GM20431 (cell line): Measurements from ENCODE around the gene CALHM5.

ENCODE experiments used
- in situ Hi-C: fragments of 300-500 bp; cut with MseI, MboI; formaldehyde crosslinking; loops from one replicate; pipeline ENCODE4 v1.15.0; 2020; ENCODE audit warnings: low sequenced_read_pairs; ENCODE audit not compliant: unreplicated experiment

CALHM5 gene

GRCh38 chr6:116543149-116543548 lies 31.7 kb downstream of the CALHM5 start:
- in situ Hi-C loops, result no loop called here

DNA sequence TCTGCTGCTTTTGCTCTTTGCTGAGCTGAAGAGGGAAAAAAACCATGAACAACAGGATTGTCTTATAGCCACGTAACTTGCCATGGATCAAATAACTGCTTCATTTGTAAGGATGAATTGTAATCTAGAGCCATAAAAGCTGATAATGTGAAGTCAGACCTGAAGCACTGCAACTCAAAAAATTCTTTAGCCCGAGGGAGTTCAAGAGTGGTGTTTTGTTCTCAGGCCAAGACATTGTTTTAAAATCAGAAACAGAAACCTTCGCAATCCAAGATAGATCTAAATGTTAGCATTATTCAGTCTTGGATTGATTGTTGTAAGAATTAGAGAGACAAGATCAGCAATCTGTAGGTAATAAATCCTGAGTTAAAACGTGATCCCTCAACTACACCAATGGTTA lies 34.2 kb downstream of the CALHM5 start, which contains the start of gene TRAPPC3L:
Gene TRAPPC3L (minus strand): TSS at position 34 of the 400 bp plus-strand sequence. CDS start 170 bp downstream, outside the sequence.
- in situ Hi-C loops, result no loop called here

DNA sequence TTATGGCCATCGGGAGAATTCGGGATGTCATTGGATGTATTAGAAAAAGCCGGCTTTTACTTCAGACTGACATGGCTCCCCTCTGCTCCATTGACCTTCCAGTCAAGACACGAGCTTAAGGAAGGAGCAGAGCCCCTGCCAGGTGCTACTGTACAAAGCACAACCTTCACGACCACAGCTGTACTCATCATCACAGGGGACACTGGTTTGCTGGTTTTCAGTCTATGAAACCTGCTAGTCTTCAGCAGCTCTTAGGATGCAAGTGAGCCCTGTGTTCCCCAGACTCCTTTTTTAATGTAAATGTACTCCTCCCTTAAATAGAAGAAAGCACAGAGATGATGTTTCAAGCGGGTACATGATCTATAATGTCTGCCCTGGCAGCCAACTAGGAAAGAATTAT lies 35.9 kb downstream of the CALHM5 start:
- in situ Hi-C loops, result no loop called here

DNA sequence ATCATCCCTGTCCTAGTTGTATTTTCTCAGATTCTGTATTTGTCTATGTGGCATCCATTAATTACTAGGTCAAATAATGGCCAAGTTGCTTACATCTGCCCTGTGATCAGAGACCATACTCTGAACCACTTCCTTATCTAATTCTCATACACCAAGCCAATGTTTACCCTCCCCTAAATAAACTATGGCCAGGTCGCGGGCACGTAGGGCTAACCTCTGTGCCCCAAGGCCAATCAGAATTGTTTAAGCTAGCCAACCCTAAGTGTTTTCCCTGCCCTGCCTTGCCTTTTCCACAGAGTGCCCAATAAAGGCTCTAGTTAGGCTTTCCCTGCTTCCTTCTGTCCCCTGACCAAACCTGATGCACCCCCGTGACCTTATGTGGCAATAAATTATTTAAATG lies 39.4 kb downstream of the CALHM5 start:
- in situ Hi-C loops, result no loop called here

DNA sequence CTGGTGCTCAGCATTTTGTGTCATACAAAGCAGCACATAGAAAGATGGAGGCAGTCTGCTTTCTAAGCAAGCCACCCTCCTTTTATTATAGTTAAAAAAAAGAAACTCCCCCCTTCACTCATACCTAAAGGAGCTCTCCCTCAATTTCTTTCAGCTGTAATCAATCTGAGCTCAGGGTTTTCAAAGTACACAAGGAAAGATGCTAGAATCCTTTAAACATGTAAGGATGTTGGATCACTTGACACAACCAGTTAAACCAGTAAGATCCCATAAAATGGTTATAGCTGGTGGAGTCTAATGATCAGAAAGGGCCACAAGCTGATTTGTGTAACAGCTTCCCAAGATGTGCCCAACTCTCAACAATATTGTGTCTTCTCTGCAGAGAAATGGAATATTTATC lies 42.0 kb downstream of the CALHM5 start, which contains the start of gene CALHM4:
Gene CALHM4 (plus strand): TSS at position 301 of the 400 bp plus-strand sequence. CDS start 43 bp downstream, at position 344.
- in situ Hi-C loops, result no loop called here

- in situ Hi-C loops, result no loop called here
These were observed 44.6 kb downstream of the CALHM5 start for GRCh38 chr6:116556065-116556464.

GRCh38 chr6:116556814-116557415 lies 45.5 kb downstream of the CALHM5 start:
- in situ Hi-C loops, result no loop called here

DNA sequence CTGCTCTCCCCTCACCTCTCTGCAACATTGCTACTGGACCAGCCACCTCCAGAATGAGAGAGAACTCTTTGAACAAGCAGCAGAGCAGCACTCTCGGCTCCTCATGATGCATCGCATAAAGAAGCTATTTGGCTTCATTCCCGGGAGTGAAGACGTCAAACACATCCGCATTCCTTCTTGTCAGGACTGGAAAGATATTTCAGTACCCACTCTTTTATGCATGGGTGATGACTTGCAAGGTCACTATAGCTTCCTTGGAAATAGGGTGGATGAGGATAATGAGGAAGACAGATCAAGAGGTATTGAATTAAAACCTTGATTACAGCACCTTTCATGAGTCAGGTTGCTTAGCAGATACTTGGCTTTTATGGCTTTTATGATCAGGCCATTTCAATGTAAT lies 46.5 kb downstream of the CALHM5 start:
- in situ Hi-C loops, result no loop called here

GRCh38 chr6:116560130-116560529 lies 48.7 kb downstream of the CALHM5 start:
- in situ Hi-C loops, result no loop called here

DNA sequence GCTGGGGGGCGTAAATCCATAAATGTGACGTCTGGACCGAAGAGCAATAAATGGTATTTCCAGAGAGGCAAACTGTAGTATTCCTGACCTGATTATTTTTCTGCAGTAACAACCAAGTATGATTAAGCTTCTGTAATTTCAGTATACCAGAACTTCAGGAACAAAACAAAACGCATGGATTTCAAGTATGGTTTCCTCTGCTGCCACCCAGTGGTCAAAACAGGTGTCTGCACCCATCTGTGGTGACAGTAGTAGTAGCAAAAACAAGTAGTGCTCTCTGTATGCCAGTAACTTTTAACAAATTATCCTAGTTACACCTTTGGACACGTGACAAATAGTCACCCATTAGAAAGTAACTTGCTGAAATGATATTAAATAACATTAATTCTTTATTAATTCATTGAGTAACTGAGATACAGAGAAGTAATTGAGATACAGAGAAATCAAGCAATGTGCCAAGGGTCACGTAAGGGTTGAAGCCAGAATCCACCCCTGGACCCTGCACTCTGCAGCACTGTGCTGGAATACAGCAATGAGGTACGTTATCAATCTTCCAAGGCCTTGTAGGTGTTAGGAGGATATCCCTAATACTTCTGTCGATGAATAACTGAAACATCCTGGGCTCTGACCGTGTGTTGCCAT lies 50.1 kb downstream of the CALHM5 start:
- in situ Hi-C loops, result no loop called here

- in situ Hi-C loops, result no loop called here
These were observed 50.6 kb downstream of the CALHM5 start for GRCh38 chr6:116562019-116562403.

DNA sequence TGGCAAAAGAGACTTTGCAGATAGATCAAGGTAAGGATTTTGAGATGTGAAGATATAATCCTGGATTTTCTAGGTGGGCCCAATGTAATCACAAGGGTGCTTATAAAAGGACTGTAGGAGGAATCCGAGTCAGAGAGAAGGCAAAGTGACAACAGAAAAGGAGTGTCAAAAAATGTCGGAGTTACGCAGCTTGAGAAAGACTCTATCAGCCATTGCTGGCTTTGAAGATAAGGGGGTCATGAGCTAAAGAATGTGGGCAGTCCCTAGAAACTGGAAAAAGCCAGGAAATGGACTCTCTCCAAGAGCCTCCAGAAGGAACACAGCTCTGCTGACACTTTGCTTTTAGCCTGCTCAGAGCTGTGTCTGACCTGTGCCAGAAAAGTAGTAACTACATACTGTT lies 51.2 kb downstream of the CALHM5 start:
- in situ Hi-C loops, result no loop called here

DNA sequence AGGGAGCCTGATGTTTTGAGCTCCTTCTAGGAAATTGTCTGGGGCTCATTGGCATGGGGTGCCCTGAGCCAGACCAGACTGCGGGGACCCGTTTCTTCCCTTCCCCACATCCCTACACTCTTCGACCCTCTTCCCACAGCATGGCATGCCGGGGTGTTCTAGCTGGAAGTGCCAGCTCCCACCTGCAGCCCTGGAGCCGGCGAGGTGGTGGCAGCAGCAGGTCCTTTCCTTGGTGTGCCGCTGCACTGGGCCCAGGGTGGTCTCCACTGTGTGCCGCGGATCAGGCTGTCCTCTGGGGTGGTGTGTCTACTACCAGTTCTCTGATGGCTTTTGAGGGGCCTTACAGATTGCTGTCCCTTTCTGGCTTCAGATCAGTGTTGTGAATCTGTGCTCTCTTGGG lies 52.4 kb downstream of the CALHM5 start:
- in situ Hi-C loops, result no loop called here

- in situ Hi-C loops, result no loop called here
These were observed 52.9 kb downstream of the CALHM5 start for GRCh38 chr6:116564311-116564710.

DNA sequence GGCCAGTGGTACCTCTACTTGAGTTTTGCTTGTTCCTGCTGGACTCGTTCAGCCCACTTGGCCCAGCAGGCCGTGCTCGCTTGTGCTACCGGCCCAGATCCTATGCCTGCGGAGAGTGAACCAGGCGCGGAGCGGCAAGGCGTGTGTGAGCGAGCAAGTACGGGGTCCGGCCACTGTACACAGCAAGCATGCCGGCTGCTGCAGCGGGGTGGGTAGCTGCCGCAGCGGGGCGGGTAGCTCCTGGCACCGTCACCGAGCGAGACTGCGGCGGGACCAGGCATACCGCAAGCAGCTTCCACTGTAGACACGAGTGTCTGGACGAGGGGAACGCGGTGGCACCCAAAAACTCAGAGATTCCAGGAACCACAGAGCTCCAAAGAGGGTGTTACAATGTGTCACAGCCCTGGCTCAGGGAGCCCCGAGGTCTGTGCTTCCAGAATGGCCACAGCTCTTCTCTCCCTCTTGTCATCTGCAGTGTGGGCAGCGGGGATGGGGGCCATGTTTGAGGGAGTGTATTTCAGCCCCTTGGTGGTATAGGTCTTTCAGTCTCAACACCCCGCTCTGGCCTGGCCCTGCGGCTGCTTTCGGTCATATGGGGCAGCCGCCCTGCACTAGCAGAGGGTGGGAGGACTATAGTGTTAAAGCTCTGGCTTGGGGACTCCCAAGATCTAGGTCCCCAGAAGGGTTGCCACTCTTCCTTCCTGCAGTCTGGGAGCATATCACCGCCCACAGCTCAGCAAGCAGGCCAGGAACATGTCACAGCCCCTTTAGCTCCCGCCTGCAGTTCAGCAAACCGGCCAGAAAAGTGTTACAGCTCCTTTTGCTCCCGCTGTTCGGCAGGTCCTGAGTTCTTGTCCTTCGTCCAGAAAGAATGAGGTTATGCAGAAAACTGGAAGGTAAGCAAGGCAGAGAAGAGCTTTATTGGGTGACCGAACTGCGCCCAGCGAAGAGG lies 53.8 kb downstream of the CALHM5 start:
- in situ Hi-C loops, result no loop called here

DNA sequence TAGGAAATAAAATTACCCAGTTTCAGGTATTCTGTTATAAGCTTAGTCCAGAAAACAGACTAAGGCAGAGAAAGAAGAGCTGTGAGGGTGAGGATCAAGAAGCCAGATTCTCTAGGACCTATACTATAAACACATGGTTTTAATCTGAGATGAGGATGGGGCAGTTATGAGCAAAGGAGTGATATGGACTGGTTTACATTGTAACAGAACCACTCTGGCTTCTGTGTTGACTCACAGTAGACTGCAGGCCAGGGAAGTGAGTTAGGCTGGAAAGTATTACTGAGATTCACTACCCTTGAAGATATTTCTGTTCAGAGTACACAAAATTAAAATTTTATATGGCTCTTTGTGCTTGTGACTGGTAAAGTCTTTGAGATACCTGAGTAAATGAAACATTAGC lies 56.7 kb downstream of the CALHM5 start:
- in situ Hi-C loops, result no loop called here

DNA sequence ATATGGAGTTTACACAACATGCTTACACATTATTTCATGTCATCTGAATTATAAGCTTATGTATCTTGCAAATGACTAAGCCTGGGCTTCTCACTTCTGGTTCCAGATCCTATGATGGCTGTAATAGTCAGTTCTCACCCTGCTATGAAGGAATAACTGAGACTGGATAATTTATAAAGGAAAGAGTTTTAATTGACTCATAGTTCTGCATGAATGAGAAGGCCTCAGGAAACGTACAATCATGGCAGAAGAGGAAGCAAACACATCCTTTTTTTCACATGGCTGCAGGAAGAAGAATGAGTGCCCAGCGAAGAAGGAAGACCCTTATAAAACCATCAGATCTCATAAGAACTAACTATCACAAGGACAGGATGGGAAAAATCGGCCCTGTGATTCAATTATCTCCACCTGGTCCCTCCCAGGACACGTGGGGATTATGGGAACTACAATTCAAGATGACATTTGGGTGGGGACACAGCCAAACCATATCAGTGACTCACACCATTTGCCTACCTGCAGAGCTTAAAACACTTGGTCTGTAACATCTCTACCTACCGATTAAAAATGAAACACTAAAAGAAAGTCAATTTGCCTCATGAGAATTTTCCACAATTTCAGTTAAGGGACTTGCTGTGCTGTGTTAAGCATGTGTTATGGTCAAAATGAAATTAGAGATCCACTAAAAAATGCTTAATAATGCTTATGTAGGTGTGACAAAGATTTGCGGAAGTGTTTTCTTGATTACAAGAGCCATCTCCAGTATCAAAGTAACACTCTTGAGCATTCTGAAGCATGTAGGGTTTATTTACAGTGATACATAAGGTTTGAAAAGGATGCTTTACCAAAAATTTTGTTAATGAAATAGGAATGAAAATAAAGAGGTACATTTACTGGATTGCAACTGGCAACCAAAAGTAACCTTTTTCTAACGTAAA lies 57.6 kb downstream of the CALHM5 start:
- in situ Hi-C loops, result no loop called here

DNA sequence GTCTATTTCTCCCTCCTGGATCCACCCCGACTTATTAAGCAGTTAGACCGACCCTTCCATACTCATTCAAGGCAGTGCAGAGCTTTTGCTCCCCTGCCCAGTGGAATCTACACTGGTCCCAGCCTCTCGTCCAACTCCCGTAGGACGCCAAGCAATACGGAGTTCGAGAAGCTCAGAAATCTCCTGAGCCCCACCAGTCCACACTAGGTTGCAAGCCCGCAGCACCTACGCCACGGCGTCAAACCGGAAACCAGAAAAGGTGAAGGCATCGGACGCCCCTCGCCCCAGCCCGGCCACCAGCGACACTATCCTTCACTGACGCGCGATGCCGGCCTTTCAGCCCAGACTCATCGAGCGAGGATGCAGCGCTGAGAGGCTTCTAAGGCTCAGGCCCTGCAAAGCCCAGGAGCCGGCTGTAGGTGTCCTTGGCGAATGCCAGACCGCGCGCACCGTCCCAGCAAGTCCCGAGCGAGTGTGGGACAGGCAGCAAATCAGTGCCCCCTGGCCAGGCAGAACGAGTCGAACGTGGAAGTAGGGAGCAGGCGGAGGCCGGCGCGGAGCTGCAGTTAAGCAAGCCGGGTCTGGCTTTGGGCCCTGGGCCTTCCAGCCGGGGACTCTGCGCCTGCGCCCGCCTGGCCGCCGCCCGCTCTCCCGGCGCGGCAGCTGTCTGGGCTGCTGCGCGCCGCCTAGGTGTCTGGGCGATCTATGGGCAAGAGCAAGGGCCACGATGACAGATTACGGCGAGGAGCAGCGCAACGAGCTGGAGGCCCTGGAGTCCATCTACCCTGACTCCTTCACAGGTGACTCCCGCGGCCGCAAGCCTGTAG lies 59.6 kb downstream of the CALHM5 start, which contains the start of gene RWDD1:
Gene RWDD1 (plus strand): TSS at position 649 of the 827 bp plus-strand sequence. CDS start 79 bp downstream, at position 728.
- in situ Hi-C loops, result no loop called here

- in situ Hi-C loops, result no loop called here
These were observed 60.2 kb downstream of the CALHM5 start for GRCh38 chr6:116571683-116572000.
